Ecto neural progenitor cell (in vitro differentiated cells): Measurements from ENCODE around the gene TTC28.
"Not testable (repeated sequence)": the region's sequence is repeated elsewhere in the genome, so short reads cannot be mapped to it uniquely, and the experiment has no call there.

Experiments
- DNase-seq: peaks from one replicate; pipeline ENCODE4 v3.0.0-alpha.2; 2018; ENCODE audit warnings: low spot score

TTC28 gene

DNA sequence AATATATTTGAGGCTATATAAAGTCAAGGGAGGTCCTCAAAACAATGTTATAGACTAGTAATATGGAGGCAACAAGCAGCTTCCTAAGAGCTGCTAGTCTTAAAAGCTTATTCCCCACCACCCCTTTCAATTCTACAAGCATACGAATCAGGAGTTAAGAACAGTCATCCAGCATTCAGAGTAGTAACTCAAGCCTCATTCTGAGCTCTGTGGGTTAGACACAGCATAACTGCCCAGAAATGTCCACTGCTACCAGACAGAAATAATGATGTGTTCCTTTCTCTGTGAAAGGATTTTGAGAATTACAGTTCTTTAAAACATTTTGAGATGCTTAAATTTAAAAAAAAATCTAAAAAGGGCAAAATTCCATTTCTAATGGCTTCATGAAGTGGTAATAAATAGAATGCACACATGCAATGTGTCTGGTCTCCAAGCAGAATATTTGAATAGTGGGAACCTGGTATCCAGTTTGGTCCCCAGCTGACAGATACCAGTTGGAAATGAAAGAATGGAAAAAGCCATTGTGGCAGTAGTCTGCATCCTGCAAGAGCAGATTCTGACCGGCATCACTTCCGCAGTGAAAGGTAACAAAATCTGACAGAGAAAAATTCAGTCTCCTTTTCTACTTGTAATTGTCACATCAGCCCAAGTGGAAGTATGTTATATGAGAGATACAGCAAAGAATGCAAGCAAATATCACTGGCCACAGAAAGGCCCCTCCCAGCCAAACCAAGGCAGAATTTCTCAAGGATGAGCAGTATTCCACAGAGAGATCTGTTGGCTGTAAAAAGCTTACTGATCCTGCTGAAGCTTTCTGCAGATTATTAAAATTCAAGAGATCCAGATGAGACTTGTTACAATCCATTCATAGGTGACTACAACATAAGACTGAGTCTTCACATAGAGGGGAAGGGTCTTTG, 449.8 kb downstream of the TTC28 start:
- no peak for DNase-seq

GRCh38 chr22:28223826-28224225, 455.8 kb downstream of the TTC28 start:
- no peak for DNase-seq

- no peak for DNase-seq
These were observed 456.5 kb downstream of the TTC28 start for GRCh38 chr22:28222976-28223745.

DNA sequence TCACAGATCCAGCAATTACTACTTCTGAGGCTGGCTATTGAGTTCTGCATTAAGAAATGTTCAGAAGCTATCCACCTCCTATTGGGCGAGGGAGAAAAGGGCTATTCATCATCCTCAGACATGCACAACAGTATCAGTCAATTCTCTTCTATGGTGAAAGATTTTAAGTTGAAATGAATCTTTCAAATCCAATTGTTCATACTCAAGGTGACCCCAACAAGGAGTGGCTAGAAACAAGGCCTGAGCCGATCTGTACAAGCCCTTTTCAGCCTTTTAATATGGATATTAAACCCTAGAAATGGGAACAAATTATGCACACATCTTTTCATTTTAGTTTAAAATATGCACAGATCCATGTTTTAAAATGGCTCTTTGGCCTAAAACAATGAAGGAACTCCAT, 457.1 kb downstream of the TTC28 start:
- no peak for DNase-seq

GRCh38 chr22:28222052-28222451, 457.6 kb downstream of the TTC28 start:
- no peak for DNase-seq

DNA sequence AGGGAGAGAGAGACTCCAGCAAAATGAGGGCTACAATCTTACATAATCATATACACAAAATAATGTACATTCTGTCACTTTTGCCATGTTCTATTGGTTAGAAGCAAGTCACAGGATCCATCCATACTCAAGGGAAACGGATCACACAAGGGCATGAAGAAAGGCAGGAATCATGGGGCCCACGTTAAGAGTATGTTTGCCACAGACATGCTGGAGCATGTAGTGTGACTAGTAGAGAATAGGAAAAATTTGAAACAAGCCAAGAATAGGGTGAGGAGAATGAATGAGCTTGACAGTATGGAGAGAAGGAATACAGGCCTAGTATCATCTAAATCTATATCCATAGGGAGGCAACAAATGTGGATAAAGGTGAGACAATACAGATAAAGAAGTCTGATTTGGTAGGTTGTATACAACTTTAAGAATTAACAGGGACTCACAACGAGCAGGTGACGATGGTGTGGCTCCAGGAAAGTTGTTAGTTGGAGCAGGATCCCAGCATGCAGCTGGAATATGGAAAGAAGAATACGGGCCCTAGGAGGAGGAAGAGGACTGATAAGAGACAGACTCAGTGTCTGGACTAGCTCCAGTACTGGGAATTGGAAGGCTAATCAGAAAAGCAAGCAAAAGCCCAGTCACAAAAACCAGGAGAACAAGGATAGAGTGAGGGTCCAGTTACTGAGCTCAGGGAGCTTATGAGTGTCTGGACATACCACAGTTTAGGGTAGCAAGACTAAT, 458.8 kb downstream of the TTC28 start:
- no peak for DNase-seq

- DNase-seq, result no peak
These were observed 462.4 kb downstream of the TTC28 start for GRCh38 chr22:28217277-28217676.

- not testable (repeated sequence) for DNase-seq
These were observed 464.9 kb downstream of the TTC28 start for GRCh38 chr22:28214750-28215149.

DNA sequence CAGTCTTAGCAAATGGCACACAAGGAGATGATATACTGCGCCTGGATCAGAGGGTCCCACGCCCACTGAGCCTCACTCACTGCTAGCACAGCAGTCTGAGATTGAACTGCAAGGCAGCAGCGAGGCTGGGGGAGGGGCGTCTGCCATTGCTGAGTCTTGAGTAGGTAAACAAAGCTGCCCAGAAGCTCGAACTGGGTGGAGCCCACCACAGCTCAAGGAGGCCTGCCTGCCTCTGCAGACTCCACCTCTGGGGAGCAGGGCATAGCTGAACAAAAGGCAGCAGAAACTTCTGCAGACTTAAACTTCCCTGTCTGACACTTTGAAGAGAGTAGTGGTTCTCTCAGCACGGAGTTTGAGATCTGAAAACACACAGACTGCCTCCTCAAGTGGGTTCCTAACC, 470.2 kb downstream of the TTC28 start:
- DNase-seq, result not testable (repeated sequence)

DNA sequence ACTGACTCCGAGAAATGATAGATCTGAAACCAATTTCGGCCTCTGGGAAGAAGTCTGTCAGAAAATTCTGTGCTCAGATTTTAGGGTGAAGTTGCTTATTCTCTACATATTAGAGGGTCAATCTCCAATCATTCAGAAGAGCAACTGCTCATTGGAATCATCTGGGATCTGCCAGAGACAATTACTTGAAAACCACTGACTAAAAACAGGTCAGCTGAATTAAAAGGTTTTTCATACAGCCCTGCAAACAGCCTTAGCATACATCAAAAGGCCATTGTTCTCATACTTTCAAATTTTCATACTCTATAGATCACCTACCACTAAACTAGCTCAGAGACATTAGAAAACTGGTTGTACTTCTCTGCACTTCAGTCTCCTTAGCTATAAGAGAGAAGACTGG, 470.9 kb downstream of the TTC28 start:
- no peak for DNase-seq

- no peak for DNase-seq
These were observed 471.6 kb downstream of the TTC28 start for GRCh38 chr22:28208036-28208435.

DNA sequence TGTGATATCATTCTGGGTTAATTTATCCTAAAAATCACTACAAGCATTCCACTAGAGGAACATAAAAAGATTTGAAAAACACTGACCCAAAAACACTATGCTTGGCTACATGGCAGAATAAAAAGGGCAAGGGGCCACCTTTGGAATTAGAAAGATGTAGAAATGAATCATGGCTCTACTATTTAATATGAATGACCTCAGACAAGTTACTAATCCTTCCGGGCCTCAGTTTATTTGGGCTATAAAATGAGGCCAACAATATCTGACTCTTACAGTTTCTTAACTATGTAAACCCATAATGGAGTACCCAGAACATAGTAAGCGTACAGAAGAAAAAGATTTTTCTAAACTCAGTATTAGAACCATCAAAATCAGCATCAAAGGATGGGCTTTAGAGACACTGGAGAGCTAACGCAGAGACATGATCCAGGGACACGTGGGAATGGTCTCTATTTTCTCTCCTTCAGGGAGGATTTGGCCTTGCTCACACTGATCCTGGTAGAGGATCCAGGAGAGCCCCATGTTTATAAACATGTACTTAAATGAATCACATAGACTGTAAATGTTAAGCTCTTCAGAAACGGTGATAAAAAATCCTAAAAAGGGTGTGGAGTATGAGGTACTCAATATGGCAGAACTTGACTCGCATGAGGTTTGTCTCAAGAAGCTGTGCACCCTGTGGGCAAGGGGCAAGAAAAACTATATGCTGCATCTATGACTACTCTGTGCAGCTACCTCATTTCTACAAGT, 472.2 kb downstream of the TTC28 start:
- DNase-seq, result no peak

GRCh38 chr22:28205926-28206325, 473.7 kb downstream of the TTC28 start:
- DNase-seq, result no peak

DNA sequence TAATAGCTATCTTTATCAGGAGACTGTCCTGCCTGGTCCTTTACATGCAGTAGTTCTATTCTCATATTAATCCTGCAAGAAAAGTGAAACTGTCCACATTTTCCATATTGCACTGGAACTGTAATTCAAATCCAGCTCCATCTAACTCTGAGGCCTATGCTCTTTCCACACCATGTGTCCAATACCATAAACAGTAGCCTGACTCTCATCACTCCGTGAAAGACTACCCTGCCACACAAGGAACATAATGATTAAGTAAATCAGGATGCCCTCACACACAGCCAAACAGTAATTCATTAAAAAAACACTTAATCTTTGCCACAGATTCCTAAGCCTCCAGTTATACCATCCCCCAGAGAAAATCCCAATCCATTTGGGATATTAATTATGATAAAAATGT, 475.3 kb downstream of the TTC28 start:
- DNase-seq, result no peak

GRCh38 chr22:28203286-28203685, 476.4 kb downstream of the TTC28 start:
- no peak for DNase-seq

- no peak for DNase-seq
These were observed 480.9 kb downstream of the TTC28 start for GRCh38 chr22:28198692-28199091.

DNA sequence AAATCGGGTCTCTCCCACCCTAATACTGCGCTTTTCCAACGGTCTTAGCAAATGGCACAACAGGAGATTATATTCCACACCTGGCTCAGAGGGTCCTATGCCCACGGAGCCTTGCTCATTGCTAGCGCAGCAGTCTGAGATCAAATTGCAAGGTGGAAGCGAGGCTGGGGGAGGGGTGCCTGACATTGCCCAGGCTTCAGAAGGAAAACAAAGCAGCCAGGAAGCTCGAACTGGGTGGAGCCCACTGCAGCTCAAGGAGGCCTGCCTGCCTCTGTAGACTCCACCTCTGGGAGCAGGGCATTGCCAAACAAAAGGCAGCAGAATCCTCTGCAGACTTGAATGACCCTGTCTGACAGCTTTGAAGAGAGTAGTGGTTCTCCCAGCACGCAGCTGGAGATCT, 488.1 kb downstream of the TTC28 start:
- not testable (repeated sequence) for DNase-seq

DNA sequence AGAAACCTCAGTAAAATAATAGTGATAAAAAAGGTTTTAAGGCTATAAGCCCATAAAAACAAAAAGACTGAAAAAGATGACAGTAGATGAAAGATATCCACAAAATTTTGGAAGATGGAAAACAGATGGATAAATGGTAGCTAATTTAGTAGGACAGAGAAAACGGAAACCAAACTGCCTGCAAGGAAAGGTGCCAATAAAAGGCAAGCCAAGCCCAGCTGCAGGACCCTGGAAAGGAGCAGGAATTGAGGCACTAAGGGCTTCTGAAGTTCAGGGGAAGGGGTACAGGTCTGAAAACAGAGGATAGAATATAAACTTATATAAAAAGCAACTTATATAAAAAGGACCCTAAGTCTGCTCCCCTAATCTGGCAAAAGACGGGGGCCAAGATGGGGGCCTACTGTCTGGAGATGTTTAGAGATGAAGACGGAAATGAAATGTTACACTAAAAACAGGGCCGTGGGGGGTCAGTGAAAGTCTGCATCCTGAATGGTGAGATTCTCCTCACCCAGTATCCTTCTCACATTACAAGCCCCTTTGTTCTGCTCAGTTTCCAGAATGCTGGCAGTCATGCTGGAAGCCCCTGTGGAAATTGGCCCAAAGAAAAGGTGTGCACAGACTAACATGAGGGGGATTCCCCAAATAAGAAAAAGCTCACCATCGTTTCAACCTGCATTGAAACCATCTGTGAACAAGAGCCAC, 491.3 kb downstream of the TTC28 start:
- peak; percentile 46 for DNase-seq

- DNase-seq, result no peak
These were observed 492.0 kb downstream of the TTC28 start for GRCh38 chr22:28187612-28188011.

- no peak for DNase-seq
These were observed 493.0 kb downstream of the TTC28 start for GRCh38 chr22:28186641-28187040.

DNA sequence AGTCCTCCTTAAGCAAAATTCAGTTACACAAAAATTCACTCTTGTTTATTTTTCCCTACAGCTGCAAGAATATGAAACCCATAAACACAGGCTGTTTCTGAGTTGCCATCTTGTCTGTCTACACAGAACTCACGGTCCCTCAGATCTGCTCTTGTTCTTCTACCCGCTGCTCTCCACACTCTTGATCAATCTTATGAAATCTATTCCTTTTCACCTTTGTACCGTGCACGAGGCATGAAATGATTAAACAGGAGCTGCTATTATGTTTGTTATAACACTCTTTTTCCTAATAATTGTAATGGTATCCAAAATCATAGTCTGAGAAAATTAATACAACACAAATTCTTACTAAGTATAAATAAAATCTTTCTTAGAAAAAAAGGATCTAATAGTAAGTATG, 494.5 kb downstream of the TTC28 start:
- DNase-seq, result no peak
